Measurements from ENCODE around the gene RAPGEF3.

DNA sequence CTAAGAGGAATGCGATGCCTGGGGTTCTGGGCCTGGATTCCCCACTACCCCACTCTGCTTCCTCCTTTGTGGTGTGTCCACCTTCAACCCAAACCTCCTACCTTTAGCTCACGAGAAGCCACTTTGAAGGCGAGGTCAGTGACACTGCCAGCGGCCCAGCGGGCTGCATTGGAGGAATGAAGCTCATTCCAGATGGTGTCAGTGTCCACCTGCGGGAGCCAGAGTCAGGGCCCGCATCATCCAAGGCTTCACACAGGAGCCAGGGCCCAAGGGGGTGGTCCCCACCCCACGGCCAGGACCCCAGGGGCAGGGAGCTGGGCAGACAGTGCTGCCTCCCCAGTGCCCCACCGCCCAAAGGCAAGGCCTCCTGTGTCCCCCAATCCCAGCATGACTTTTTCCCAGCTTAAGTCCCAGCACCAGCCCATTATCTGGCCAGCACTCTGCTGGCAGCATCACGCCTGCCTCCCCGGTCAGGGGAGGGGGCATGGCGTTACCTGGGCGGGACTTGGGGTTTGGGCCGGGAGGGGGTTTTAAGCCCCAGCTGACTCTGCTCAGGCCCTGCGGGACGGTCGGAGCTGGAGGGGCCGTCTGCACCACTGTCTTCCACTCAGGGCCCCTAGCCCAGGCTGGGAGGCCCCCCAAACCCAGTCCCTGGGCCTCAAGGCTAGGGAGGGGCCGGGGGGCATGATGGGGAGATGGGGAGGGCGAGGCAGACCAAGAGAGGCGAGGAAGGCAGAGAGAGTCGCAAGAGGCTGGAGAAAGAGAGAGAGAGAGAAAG is 31.2 kb upstream of the RAPGEF3 start:
- TF ChIP-seq, protein P1, sequence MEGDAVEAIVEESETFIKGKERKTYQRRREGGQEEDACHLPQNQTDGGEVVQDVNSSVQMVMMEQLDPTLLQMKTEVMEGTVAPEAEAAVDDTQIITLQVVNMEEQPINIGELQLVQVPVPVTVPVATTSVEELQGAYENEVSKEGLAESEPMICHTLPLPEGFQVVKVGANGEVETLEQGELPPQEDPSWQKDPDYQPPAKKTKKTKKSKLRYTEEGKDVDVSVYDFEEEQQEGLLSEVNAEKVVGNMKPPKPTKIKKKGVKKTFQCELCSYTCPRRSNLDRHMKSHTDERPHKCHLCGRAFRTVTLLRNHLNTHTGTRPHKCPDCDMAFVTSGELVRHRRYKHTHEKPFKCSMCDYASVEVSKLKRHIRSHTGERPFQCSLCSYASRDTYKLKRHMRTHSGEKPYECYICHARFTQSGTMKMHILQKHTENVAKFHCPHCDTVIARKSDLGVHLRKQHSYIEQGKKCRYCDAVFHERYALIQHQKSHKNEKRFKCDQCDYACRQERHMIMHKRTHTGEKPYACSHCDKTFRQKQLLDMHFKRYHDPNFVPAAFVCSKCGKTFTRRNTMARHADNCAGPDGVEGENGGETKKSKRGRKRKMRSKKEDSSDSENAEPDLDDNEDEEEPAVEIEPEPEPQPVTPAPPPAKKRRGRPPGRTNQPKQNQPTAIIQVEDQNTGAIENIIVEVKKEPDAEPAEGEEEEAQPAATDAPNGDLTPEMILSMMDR (IDR thresholded peaks at IDR 0.05), result no peak
- TF ChIP-seq POLR2AphosphoS5 (IDR thresholded peaks at IDR 0.05), result no peak

All from esophagus muscularis mucosa (tissue), 3 donors.